ENCODE data around the gene OR7C1.
"Not testable (repeated sequence)": the region's sequence is repeated elsewhere in the genome, so short reads cannot be mapped to it uniquely, and the experiment has no call there.

Gene OR7C1

GRCh38 chr19:14782626-14783409, 52.2 kb downstream of the OR7C1 start:
- TF ChIP-seq, protein P1, sequence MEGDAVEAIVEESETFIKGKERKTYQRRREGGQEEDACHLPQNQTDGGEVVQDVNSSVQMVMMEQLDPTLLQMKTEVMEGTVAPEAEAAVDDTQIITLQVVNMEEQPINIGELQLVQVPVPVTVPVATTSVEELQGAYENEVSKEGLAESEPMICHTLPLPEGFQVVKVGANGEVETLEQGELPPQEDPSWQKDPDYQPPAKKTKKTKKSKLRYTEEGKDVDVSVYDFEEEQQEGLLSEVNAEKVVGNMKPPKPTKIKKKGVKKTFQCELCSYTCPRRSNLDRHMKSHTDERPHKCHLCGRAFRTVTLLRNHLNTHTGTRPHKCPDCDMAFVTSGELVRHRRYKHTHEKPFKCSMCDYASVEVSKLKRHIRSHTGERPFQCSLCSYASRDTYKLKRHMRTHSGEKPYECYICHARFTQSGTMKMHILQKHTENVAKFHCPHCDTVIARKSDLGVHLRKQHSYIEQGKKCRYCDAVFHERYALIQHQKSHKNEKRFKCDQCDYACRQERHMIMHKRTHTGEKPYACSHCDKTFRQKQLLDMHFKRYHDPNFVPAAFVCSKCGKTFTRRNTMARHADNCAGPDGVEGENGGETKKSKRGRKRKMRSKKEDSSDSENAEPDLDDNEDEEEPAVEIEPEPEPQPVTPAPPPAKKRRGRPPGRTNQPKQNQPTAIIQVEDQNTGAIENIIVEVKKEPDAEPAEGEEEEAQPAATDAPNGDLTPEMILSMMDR (IDR thresholded peaks at IDR 0.05; ENCODE audit: low read depth, low read length, poor library complexity, severe bottlenecking): no peak
- no peak for TF ChIP-seq EZH2phosphoT487 (IDR thresholded peaks at IDR 0.05; ENCODE audit: borderline replicate concordance, low read length)

GRCh38 chr19:14781713-14782536, 53.1 kb downstream of the OR7C1 start:
- H3K9me3 ChIP-seq (ENCODE audit: control insufficient read depth, insufficient read depth, low read length); H3K27ac ChIP-seq (ENCODE audit: low read depth, low read length); H3K27me3 ChIP-seq (ENCODE audit: control insufficient read depth, low read length); H4K20me1 ChIP-seq (ENCODE audit: control insufficient read depth, insufficient read depth, low read depth, low read length); H3K36me3 ChIP-seq (ENCODE audit: control insufficient read depth, low read length); H3F3A ChIP-seq (ENCODE audit: control insufficient read depth, insufficient read depth); H3K4me2 ChIP-seq (ENCODE audit: low read length); H3K4me1 ChIP-seq (ENCODE audit: control insufficient read depth, low read length); H3K4me3 ChIP-seq (ENCODE audit: low read length); H3K9me2 ChIP-seq (replicated peaks; ENCODE audit: control insufficient read depth, low read length); H3K79me2 ChIP-seq (ENCODE audit: control insufficient read depth, low read length): not testable (repeated sequence)

More at GRCh38 chr19:14782626-14783409, 52.2 kb downstream of the OR7C1 start:
- Histone ChIP-seq H4K20me1 (ENCODE audit: control insufficient read depth, insufficient read depth, low read depth, low read length) (no peaks in the 10 kb centered on the region), H3F3A (ENCODE audit: control insufficient read depth, insufficient read depth) (no peaks in the 10 kb centered on the region), H3K9me3 (ENCODE audit: control insufficient read depth, insufficient read depth, low read length) (no peaks in the 10 kb centered on the region), H3K27ac (ENCODE audit: low read depth, low read length) (no peak overlapping the region), H3K4me3 (ENCODE audit: low read length) (no peak overlapping the region), H3K4me2 (ENCODE audit: low read length) (no peak overlapping the region), H3K4me1 (ENCODE audit: control insufficient read depth, low read length) (peaks cover 10% of the 10 kb centered on the region), H3K9me2 (replicated peaks; ENCODE audit: control insufficient read depth, low read length) (no peaks in the 10 kb centered on the region), H3K79me2 (ENCODE audit: control insufficient read depth, low read length) (no peaks in the 10 kb centered on the region), H3K36me3 (ENCODE audit: control insufficient read depth, low read length) (no peaks in the 10 kb centered on the region), H3K27me3 (ENCODE audit: control insufficient read depth, low read length) (peaks cover 2% of the 10 kb centered on the region)

DNA sequence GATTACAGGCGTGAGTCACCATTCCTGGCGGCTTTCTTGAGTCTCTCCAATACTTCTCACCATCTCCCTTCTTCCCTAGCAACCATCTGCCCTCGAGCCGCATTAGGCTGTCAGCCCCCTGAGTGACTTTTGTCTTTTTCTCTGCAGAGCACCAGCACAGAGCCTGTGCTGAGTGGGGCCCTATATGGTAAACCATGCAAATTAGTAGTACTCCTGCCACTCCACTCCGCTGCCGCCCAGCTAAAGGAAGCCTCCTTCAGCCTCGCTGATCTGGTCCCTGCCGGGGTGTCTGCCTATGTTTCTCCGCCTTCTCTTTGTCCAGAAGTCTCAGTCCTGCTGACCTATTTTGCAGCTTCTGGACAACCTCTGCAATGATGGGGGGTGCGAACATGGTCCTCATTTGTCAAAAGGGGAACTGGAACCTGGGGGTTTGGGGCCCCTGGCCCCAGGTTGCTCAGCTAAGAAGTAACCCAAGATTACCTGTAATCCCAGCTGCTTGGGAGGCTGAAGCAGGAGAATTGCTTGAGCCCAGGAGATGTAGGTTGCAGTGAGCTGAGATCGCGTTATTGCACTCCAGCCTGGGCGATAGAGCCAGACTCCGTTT, 54.3 kb downstream of the OR7C1 start:
- not testable (repeated sequence) for H3K4me3 ChIP-seq (ENCODE audit: low read length); H3K27ac ChIP-seq (ENCODE audit: low read depth, low read length); H3K4me1 ChIP-seq (ENCODE audit: control insufficient read depth, low read length); H3K36me3 ChIP-seq (ENCODE audit: control insufficient read depth, low read length); H3K4me2 ChIP-seq (ENCODE audit: low read length); H3K9me2 ChIP-seq (replicated peaks; ENCODE audit: control insufficient read depth, low read length); H3K79me2 ChIP-seq (ENCODE audit: control insufficient read depth, low read length); H3K27me3 ChIP-seq (ENCODE audit: control insufficient read depth, low read length); H4K20me1 ChIP-seq (ENCODE audit: control insufficient read depth, insufficient read depth, low read depth, low read length); H3F3A ChIP-seq (ENCODE audit: control insufficient read depth, insufficient read depth); H3K9me3 ChIP-seq (ENCODE audit: control insufficient read depth, insufficient read depth, low read length)

GRCh38 chr19:14779151-14779550, 55.8 kb downstream of the OR7C1 start:
- Histone ChIP-seq H3K4me1 (ENCODE audit: control insufficient read depth, low read length) (no peaks in the 10 kb centered on the region), H3K9me2 (replicated peaks; ENCODE audit: control insufficient read depth, low read length) (no peaks in the 10 kb centered on the region), H3K36me3 (ENCODE audit: control insufficient read depth, low read length) (no peaks in the 10 kb centered on the region), H3F3A (ENCODE audit: control insufficient read depth, insufficient read depth) (no peaks in the 10 kb centered on the region), H3K4me2 (ENCODE audit: low read length) (no peak overlapping the region), H3K79me2 (ENCODE audit: control insufficient read depth, low read length) (no peaks in the 10 kb centered on the region), H3K27me3 (ENCODE audit: control insufficient read depth, low read length) (peaks cover 2% of the 10 kb centered on the region; the same call in 1 of the 2 replicates), H3K27ac (ENCODE audit: low read depth, low read length) (no peak overlapping the region), H4K20me1 (ENCODE audit: control insufficient read depth, insufficient read depth, low read depth, low read length) (no peaks in the 10 kb centered on the region), H3K4me3 (ENCODE audit: low read length) (no peak overlapping the region), H3K9me3 (ENCODE audit: control insufficient read depth, insufficient read depth, low read length) (no peaks in the 10 kb centered on the region)
- TF ChIP-seq, protein P1 (IDR thresholded peaks at IDR 0.05; ENCODE audit: low read depth, low read length, poor library complexity, severe bottlenecking): no peak
- TF ChIP-seq EZH2phosphoT487 (IDR thresholded peaks at IDR 0.05; ENCODE audit: borderline replicate concordance, low read length): no peak

GRCh38 chr19:14778110-14778845, 56.7 kb downstream of the OR7C1 start, which contains the start of gene ADGRE2:
Gene ADGRE2, minus strand, starts transcription at chr19:14778560. Its CDS starts 1,804 bp downstream, at chr19:14776756.
- not testable (repeated sequence) for H4K20me1 ChIP-seq (ENCODE audit: control insufficient read depth, insufficient read depth, low read depth, low read length); H3K4me1 ChIP-seq (ENCODE audit: control insufficient read depth, low read length); H3K9me3 ChIP-seq (ENCODE audit: control insufficient read depth, insufficient read depth, low read length); H3K4me3 ChIP-seq (ENCODE audit: low read length); H3F3A ChIP-seq (ENCODE audit: control insufficient read depth, insufficient read depth); H3K27me3 ChIP-seq (ENCODE audit: control insufficient read depth, low read length); H3K36me3 ChIP-seq (ENCODE audit: control insufficient read depth, low read length); H3K27ac ChIP-seq (ENCODE audit: low read depth, low read length); H3K4me2 ChIP-seq (ENCODE audit: low read length); H3K9me2 ChIP-seq (replicated peaks; ENCODE audit: control insufficient read depth, low read length); H3K79me2 ChIP-seq (ENCODE audit: control insufficient read depth, low read length)
